HepG2 (cell line): ENCODE measurements around the gene MPV17L2. TPM values are rescaled to one million over a fixed set of nuclear protein-coding genes. Genes with fewer than 3 reads are reported as not detected.

Experiments
- ATAC-seq: fragments of 200-7000 bp; cut with Tn5 transposase; 3 replicates; pipeline ENCODE4 v1.9.1; 2020; ENCODE audit warnings: mild to moderate bottlenecking, moderate library complexity
- BruUV-seq: library from RNA; stranded (reverse); fragments of 400-500 nt; replicated peaks from 2 replicates; lab custom pipeline; 2021; lab: Mats Ljungman, UMichigan
- CTCF ChIA-PET: fragments of 300-600 bp; formaldehyde crosslinking; extraction: SDS; loops from one replicate; lab custom pipeline; 2021; ENCODE audit warnings: low total read pairs, inconsistent platforms, low intra/inter-chr PET ratio; lab: Yijun Ruan, JAX
- POLR2A ChIA-PET: fragments of 350-600 bp; sonication (Branson Sonifier 250); formaldehyde crosslinking; loops from one replicate; lab custom pipeline; 2020; ENCODE audit warnings: antibody characterized with exemption, inconsistent platforms; lab: Yijun Ruan, JAX
- DNase-seq: peaks from one replicate; pipeline ENCODE4 v3.0.0-alpha.2; 2015; ENCODE audit warnings: low spot score
- FAIRE-seq: peaks from 3 replicates; lab custom pipeline; 2011; peaks lifted over from hg19 to GRCh38; lab: Jason Lieb, UNC
- H2AFZ ChIP-seq: one replicate; pipeline ENCODE4 v1.6.1; 2011; ENCODE audit warnings: low read length, inconsistent platforms
- H3K27ac ChIP-seq: fragments of 300-600 bp; 3 replicates; pipeline ENCODE4 v1.8.0; 2011; ENCODE audit warnings: mixed run types, mild to moderate bottlenecking, mixed read lengths, low read length, inconsistent platforms; ENCODE audit not compliant: insufficient read depth; ENCODE audit errors: extremely low read length
- H3K27me3 ChIP-seq, 2 experiments: fragments of 200-600 bp in 1 of 2; 2 replicates in 1 of 2; 3 replicates in 1 of 2; pipeline versions ENCODE4 v1.6.0 to v1.8.0; 2011; ENCODE audit warnings: low read length in 2 of 2, mild to moderate bottlenecking in 2 of 2, moderate library complexity in 2 of 2, inconsistent platforms in 1 of 2; ENCODE audit not compliant: insufficient read depth in 2 of 2, control insufficient read depth in 1 of 2
- H3K36me3 ChIP-seq, 2 experiments: fragments of 200-600 bp in 1 of 2; replicated peaks in 1 of 2; 2 replicates in 1 of 2; 3 replicates in 1 of 2; pipeline versions ENCODE4 v1.5.1 to v1.8.0; 2011; ENCODE audit warnings: low read length in 2 of 2, inconsistent platforms in 1 of 2; ENCODE audit not compliant: insufficient read depth in 2 of 2, control insufficient read depth in 1 of 2
- H3K4me1 ChIP-seq: 2 replicates; pipeline ENCODE4 v1.5.1; 2012; ENCODE audit warnings: low read length, inconsistent platforms; ENCODE audit not compliant: insufficient read depth
- H3K4me2 ChIP-seq: 2 replicates; pipeline ENCODE4 v1.6.0; 2011; ENCODE audit warnings: low read depth, low read length, inconsistent platforms
- H3K4me3 ChIP-seq, 3 experiments: fragments of 200-600 bp in 1 of 3; sonication (generic), shearing (Covaris generic) in 1 of 3; replicated peaks in 1 of 3; 2 replicates each; pipeline ENCODE4 v1.5.1; 2011 to 2016; ENCODE audit warnings: low read length in 3 of 3, inconsistent platforms in 2 of 3, low read depth in 2 of 3, mild to moderate bottlenecking in 2 of 3, control low read depth in 1 of 3, mixed read lengths in 1 of 3; ENCODE audit not compliant: insufficient read depth in 1 of 3
- H3K79me2 ChIP-seq: one replicate; pipeline ENCODE4 v1.6.1; 2011; ENCODE audit warnings: low read length, inconsistent platforms; ENCODE audit not compliant: insufficient read depth
- H3K9ac ChIP-seq: 2 replicates; pipeline ENCODE4 v1.6.0; 2011; ENCODE audit warnings: mild to moderate bottlenecking, low read depth, low read length, inconsistent platforms; ENCODE audit not compliant: insufficient read depth
- H3K9me3 ChIP-seq: 2 replicates; pipeline ENCODE4 v1.5.1; 2012; ENCODE audit warnings: mild to moderate bottlenecking, low read length
- H4K20me1 ChIP-seq: 2 replicates; pipeline ENCODE4 v1.6.0; 2011; ENCODE audit warnings: inconsistent platforms, mild to moderate bottlenecking, low read length, moderate library complexity; ENCODE audit not compliant: insufficient read depth
- DPF2 ChIP-seq: sonication (generic); formaldehyde crosslinking; IDR thresholded peaks from 2 replicates; pipeline ENCODE4 v1.4.0; 2020; ENCODE audit warnings: mild to moderate bottlenecking, low read depth, missing genetic modification reagents, borderline replicate concordance
- SCMH1 ChIP-seq: sonication (generic); formaldehyde crosslinking; IDR thresholded peaks from 2 replicates; pipeline ENCODE4 v1.9.0; 2021; ENCODE audit warnings: missing genetic modification reagents, mild to moderate bottlenecking, borderline replicate concordance
- TCF12 ChIP-seq, 2 experiments: fragments of 450-650 bp in 1 of 2; sonication (generic) in 1 of 2; formaldehyde crosslinking in 1 of 2; IDR thresholded peaks; 2 replicates each; pipeline versions ENCODE4 v1.6.1 to v1.8.0; 2017 to 2022; ENCODE audit warnings: antibody characterized with exemption in 1 of 2, mild to moderate bottlenecking in 1 of 2, missing genetic modification reagents in 1 of 2, moderate library complexity in 1 of 2
- ZBTB3 ChIP-seq: sonication (generic); formaldehyde crosslinking; IDR thresholded peaks from 2 replicates; pipeline ENCODE4 v1.4.0; 2020; ENCODE audit warnings: low read depth, mild to moderate bottlenecking, moderate library complexity, missing genetic modification reagents, borderline replicate concordance
- ZNF678 ChIP-seq: sonication (generic); formaldehyde crosslinking; IDR thresholded peaks from 2 replicates; pipeline ENCODE4 v1.4.0; 2020; ENCODE audit warnings: mild to moderate bottlenecking, missing genetic modification reagents
- ZSCAN25 ChIP-seq: sonication (generic); formaldehyde crosslinking; IDR thresholded peaks from 2 replicates; pipeline ENCODE4 v1.8.0; 2022; ENCODE audit warnings: mild to moderate bottlenecking, missing genetic modification reagents
- WGBS: methylation state at CpG from one replicate; pipeline ENCODE4 v1.1.6; 2017; ENCODE audit warnings: low lambda C conversion rate; 5-methylcytosine and 5-hydroxymethylcytosine counted together
- in situ Hi-C: cut with HindIII; loops from 2 replicates; pipeline ENCODE4 v1.10.0; 2017; ENCODE audit warnings: low pct_unique_long_range_greater_than_20kb; ENCODE audit not compliant: extremely low pct_ligation_motif_present
- intact Hi-C: fragments of 100-400 bp; cut with micrococcal nuclease; formaldehyde crosslinking; loops from one replicate; pipeline ENCODE4 v1.10.0; 2022; ENCODE audit not compliant: unreplicated experiment
- polyA plus RNA-seq, 8 experiments: library from polyadenylated mRNA; depleted of rRNA in 3 of 8; stranded (reverse) in 7 of 8; unstranded in 1 of 8; fragments of >200 nt; fragmentation: Illumina TruSeq in 4 of 8; extraction: Trizol in 4 of 8; gene quantifications; 2 replicates each; pipeline versions ENCODE4 v1.2.1 to v1.2.3, GENCODE V29; 2011 to 2016; ENCODE audit warnings: low read depth in 4 of 8, missing spikeins in 1 of 8, mixed read lengths in 1 of 8; ENCODE audit not compliant: insufficient read depth in 1 of 8
- total RNA-seq, 5 experiments: library from RNA; depleted of rRNA; stranded (reverse); fragments of >200 nt; fragmentation: Illumina TruSeq; extraction: Trizol; gene quantifications; 2 replicates each; pipeline ENCODE4 v1.2.3, GENCODE V29; 2016; ENCODE audit warnings: low read depth in 1 of 5

Gene MPV17L2
- total and polyA plus RNA-seq, 2 of the 13 experiments (the other 11 are each of a cell fraction or from before 2014, with no cell fraction given) = 13.6 to 16.7 TPM

GRCh38 chr19:18202397-18202777, 9.4 kb downstream of the MPV17L2 start:
- Histone ChIP-seq H3K27ac (no peak overlapping the region), H3K79me2 (no peaks in the 10 kb centered on the region), H3K4me1 (peaks cover 13% of the 10 kb centered on the region), H3K9ac (no peak overlapping the region), H4K20me1 (no peaks in the 10 kb centered on the region), H3K27me3 (no peaks in the 10 kb centered on the region), H3K9me3 (no peaks in the 10 kb centered on the region), H3K4me2 (peak overlapping the region; percentile 98; the same call in 1 of the 2 replicates), H3K4me3 (no peak overlapping the region), H3K36me3 (peaks cover 6 to 12% of the 10 kb centered on the region in 2 experiments; a peak in 3 of 5 replicates), H2AFZ (no peak overlapping the region)
- intact Hi-C loops (loop anchor here (5.0 kb wide), 1 partner anchor 120 kb away; the partner anchor contains the start of gene LSM4), in situ Hi-C loops (loop anchor here (10.0 kb wide), 1 partner anchor 212 kb away; the partner anchor contains the start of gene SSBP4)
- ChIA-PET POLR2A (interaction anchor here (1.4 kb wide), 1 partner anchor 10 kb away, joined by 7 read pairs; the partner anchor contains the start of gene MPV17L2), CTCF (no interaction called here)
- TF ChIP-seq TCF12 (IDR thresholded peaks at IDR 0.05) (no peak), TCF12 (CRISPR knock-in tag; IDR thresholded peaks at IDR 0.05) (no peak), ZNF678 (CRISPR knock-in tag) (no peak), ZBTB3 (CRISPR knock-in tag) (no peak), DPF2 (CRISPR knock-in tag) (no peak), SCMH1 (CRISPR knock-in tag) (no peak), ZSCAN25 (CRISPR knock-in tag) (no peak)
- no peak for FAIRE-seq
- no TSS peak for BruUV-seq
- no peak for DNase-seq
- 96% methylated on average over 24 of the region's 24 CpGs for WGBS
- ATAC-seq = no peak
